Activated naive CD4-positive, alpha-beta T cell treated with anti-CD3 and anti-CD28 coated beads for 36 hours (primary cell): ENCODE measurements around the gene PET117. TPM values are rescaled to one million over a fixed set of nuclear protein-coding genes. Genes with fewer than 3 reads are reported as not detected.
"Not testable (repeated sequence)": the region's sequence is repeated elsewhere in the genome, so short reads cannot be mapped to it uniquely, and the experiment has no call there.

Experiments used
- CTCF ChIA-PET: fragments of 350-600 bp; sonication (Branson Sonifier 250); formaldehyde crosslinking; loops from one replicate; lab custom pipeline; 2021; ENCODE audit warnings: antibody characterized with exemption; lab: Charles Lee
- DNase-seq: peaks from one replicate; pipeline ENCODE4 v3.0.0-alpha.2; 2020
- H3K27ac Mint-ChIP-seq: one replicate; pipeline ENCODE4 v1.8.0; 2021; ENCODE audit warnings: mild to moderate bottlenecking, mixed read lengths
- H3K27me3 Mint-ChIP-seq: one replicate; pipeline ENCODE4 v1.8.0; 2021; ENCODE audit warnings: low read depth, mixed read lengths
- H3K36me3 Mint-ChIP-seq: one replicate; pipeline ENCODE4 v1.8.0; 2021; ENCODE audit warnings: low read depth, mixed read lengths
- H3K4me1 Mint-ChIP-seq: one replicate; pipeline ENCODE4 v1.8.0; 2021; ENCODE audit warnings: low read depth, mixed read lengths
- H3K4me3 Mint-ChIP-seq: one replicate; pipeline ENCODE4 v1.8.0; 2021; ENCODE audit warnings: mild to moderate bottlenecking, moderate library complexity, mixed read lengths
- H3K9me3 Mint-ChIP-seq: one replicate; pipeline ENCODE4 v1.8.0; 2021; ENCODE audit warnings: mixed read lengths
- intact Hi-C: fragments of 100-400 bp; cut with micrococcal nuclease; formaldehyde crosslinking; loops from one replicate; pipeline ENCODE4 v1.15.1; 2023
- total RNA-seq, 2 experiments: library from RNA; stranded (reverse); gene quantifications; one replicate each; pipeline ENCODE4 v1.2.3, GENCODE V29; 2021

Gene PET117
- total RNA-seq, 2 experiments from 2014 or later = 16.7 to 17.9 TPM

DNA sequence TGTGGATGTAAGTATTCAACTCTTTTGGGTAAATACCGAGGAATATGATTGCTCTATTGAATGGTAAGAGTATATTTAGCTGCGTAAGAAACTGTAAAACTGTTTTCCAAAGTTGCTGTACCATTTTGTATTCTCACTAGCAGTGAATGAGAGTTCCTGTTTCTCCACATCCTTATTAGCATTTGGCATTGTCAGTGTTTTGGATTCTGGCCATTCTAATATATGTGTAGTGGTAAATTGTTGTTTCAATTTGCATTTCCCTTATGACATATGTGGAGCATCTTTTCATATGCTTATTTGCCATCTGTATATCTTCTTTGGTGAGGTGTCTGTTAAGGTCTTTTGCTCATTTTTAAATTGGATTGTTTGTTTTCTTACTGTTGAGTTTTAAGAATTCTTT lies 29.3 kb upstream of the PET117 start:
- intact Hi-C loops = no loop called here
- Mint-ChIP-seq H3K27me3 (no peaks in the 10 kb centered on the region), H3K4me1 (no peaks in the 10 kb centered on the region), H3K27ac (no peak overlapping the region), H3K4me3 (no peak overlapping the region), H3K36me3 (no peaks in the 10 kb centered on the region), H3K9me3 (peaks cover 4% of the 10 kb centered on the region)
- no peak for DNase-seq
- CTCF ChIA-PET = no interaction called here

- H3K4me3 Mint-ChIP-seq, H3K9me3 Mint-ChIP-seq, CTCF ChIA-PET, intact Hi-C loops, H3K27me3 Mint-ChIP-seq, H3K27ac Mint-ChIP-seq, H3K36me3 Mint-ChIP-seq, H3K4me1 Mint-ChIP-seq: not testable (repeated sequence)
- peak; percentile 30 for DNase-seq
Observed at GRCh38 chr20:18128574-18128973, 9.1 kb upstream of the PET117 start.

- no peak for DNase-seq
- H3K27me3 Mint-ChIP-seq = peaks cover 3% of the 10 kb centered on the region
- peaks cover 10% of the 10 kb centered on the region for H3K4me1 Mint-ChIP-seq
- no peak overlapping the region for H3K4me3 Mint-ChIP-seq
- CTCF ChIA-PET = no interaction called here
- H3K9me3 Mint-ChIP-seq = peaks cover 3% of the 10 kb centered on the region
- H3K36me3 Mint-ChIP-seq = no peaks in the 10 kb centered on the region
- intact Hi-C loops = loop anchor here (10.0 kb wide), 3 partner anchors 568 to 1882 kb away; partner anchors contain the start of gene NAA20
- no peak overlapping the region for H3K27ac Mint-ChIP-seq
Observed at GRCh38 chr20:18132663-18133062, 5.0 kb upstream of the PET117 start.

GRCh38 chr20:18133962-18134361 lies 3.7 kb upstream of the PET117 start:
- DNase-seq = no peak
- H3K4me3 Mint-ChIP-seq = no peak overlapping the region
- peaks cover 2% of the 10 kb centered on the region for H3K36me3 Mint-ChIP-seq
- intact Hi-C loops = loop anchor here (10.0 kb wide), 3 partner anchors 569 to 1881 kb away; partner anchors contain the start of gene NAA20
- H3K9me3 Mint-ChIP-seq = no peaks in the 10 kb centered on the region
- H3K27me3 Mint-ChIP-seq = peaks cover 3% of the 10 kb centered on the region
- no peak overlapping the region for H3K27ac Mint-ChIP-seq
- H3K4me1 Mint-ChIP-seq = peaks cover 7% of the 10 kb centered on the region
- CTCF ChIA-PET = interaction anchor here (0.6 kb wide), 1 partner anchor 1660 kb away, joined by 3 read pairs; no protein-coding TSS in a partner anchor

GRCh38 chr20:18138266-18138582 lies 561 bp downstream of the PET117 start:
- H3K36me3 Mint-ChIP-seq = peaks cover 15% of the 10 kb centered on the region
- H3K4me1 Mint-ChIP-seq = peaks cover 31% of the 10 kb centered on the region
- H3K4me3 Mint-ChIP-seq = peak overlapping the region; percentile 75
- CTCF ChIA-PET = interaction anchor here (0.6 to 1.3 kb wide), 2 partner anchors 8 to 201 kb away, joined by 3 to 6 read pairs; no protein-coding TSS in a partner anchor
- intact Hi-C loops = loop anchor here (2.0 to 10.0 kb wide), 5 partner anchors 139 to 1877 kb away; partner anchors contain the start of genes KIF16B and NAA20
- H3K27me3 Mint-ChIP-seq = no peaks in the 10 kb centered on the region
- peak overlapping the region; percentile 73 for H3K27ac Mint-ChIP-seq
- H3K9me3 Mint-ChIP-seq = no peaks in the 10 kb centered on the region
- DNase-seq = no peak

GRCh38 chr20:18138639-18139583 lies 1.2 kb downstream of the PET117 start:
- CTCF ChIA-PET = interaction anchor here (1.3 kb wide), 1 partner anchor 8 kb away, joined by 6 read pairs; no protein-coding TSS in a partner anchor
- peaks cover 18% of the 10 kb centered on the region for H3K36me3 Mint-ChIP-seq
- H3K27ac Mint-ChIP-seq = peak overlapping the region; percentile 73
- intact Hi-C loops = loop anchor here (2.0 to 10.0 kb wide), 5 partner anchors 138 to 1876 kb away; partner anchors contain the start of genes KIF16B and NAA20
- peak overlapping the region; percentile 75 for H3K4me3 Mint-ChIP-seq
- H3K27me3 Mint-ChIP-seq = no peaks in the 10 kb centered on the region
- H3K9me3 Mint-ChIP-seq = no peaks in the 10 kb centered on the region
- DNase-seq = no peak
- H3K4me1 Mint-ChIP-seq = peaks cover 33% of the 10 kb centered on the region

DNA sequence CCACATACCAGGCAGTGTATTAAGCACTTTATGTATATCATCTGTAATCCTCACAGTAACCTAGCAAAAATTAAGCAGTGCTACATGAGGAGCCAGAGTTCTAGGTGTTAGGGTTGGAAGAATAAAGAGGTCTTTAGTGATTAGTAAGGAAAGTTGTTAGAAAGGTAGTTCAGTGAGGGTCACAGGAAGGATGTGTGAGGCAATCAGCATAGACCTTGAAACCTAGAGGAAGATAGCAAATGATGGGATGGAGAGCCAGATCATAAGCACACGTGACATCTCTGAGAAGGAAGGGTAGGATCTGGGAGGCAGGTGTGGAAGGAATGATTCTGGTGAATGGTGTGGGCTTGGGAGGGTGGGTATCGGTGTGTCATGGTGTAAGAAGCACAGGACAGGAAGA lies 2.2 kb downstream of the PET117 start:
- peak overlapping the region; percentile 14 for H3K27ac Mint-ChIP-seq

GRCh38 chr20:18144541-18145099 lies 7.0 kb downstream of the PET117 start:
- Mint-ChIP-seq H3K9me3 (no peaks in the 10 kb centered on the region), H3K36me3 (peaks cover 26% of the 10 kb centered on the region), H3K4me3 (no peak overlapping the region), H3K27ac (no peak overlapping the region), H3K4me1 (peaks cover 22% of the 10 kb centered on the region), H3K27me3 (no peaks in the 10 kb centered on the region)
- intact Hi-C loops = no loop called here
- DNase-seq = no peak
- CTCF ChIA-PET = interaction anchor here (0.6 kb wide), 1 partner anchor 58 kb away, joined by 6 read pairs; no protein-coding TSS in a partner anchor

More for the DNA sequence above, 2.2 kb downstream of the PET117 start:
- CTCF ChIA-PET = no interaction called here
- H3K4me3 Mint-ChIP-seq = peak overlapping the region; percentile 75
- intact Hi-C loops = loop anchor here (2.0 to 10.0 kb wide), 5 partner anchors 137 to 1875 kb away; partner anchors contain the start of genes KIF16B and NAA20
- H3K36me3 Mint-ChIP-seq = peaks cover 23% of the 10 kb centered on the region
- no peaks in the 10 kb centered on the region for H3K9me3 Mint-ChIP-seq
- no peak for DNase-seq
- no peaks in the 10 kb centered on the region for H3K27me3 Mint-ChIP-seq
- peaks cover 33% of the 10 kb centered on the region for H3K4me1 Mint-ChIP-seq

- CTCF ChIA-PET = no interaction called here
- no peak for DNase-seq
- intact Hi-C loops = no loop called here
- Mint-ChIP-seq H3K4me3 (no peak overlapping the region), H3K4me1 (no peaks in the 10 kb centered on the region), H3K36me3 (peaks cover 26% of the 10 kb centered on the region), H3K9me3 (no peaks in the 10 kb centered on the region), H3K27ac (no peak overlapping the region), H3K27me3 (no peaks in the 10 kb centered on the region)
Observed at GRCh38 chr20:18154342-18154741, 16.7 kb downstream of the PET117 start.

- intact Hi-C loops = no loop called here
- H3K27me3 Mint-ChIP-seq = no peaks in the 10 kb centered on the region
- no peak for DNase-seq
- no peak overlapping the region for H3K4me3 Mint-ChIP-seq
- H3K4me1 Mint-ChIP-seq = no peaks in the 10 kb centered on the region
- H3K9me3 Mint-ChIP-seq = no peaks in the 10 kb centered on the region
- no peak overlapping the region for H3K27ac Mint-ChIP-seq
- H3K36me3 Mint-ChIP-seq = peaks cover 18% of the 10 kb centered on the region
- CTCF ChIA-PET = no interaction called here
Observed at GRCh38 chr20:18156045-18156444, 18.4 kb downstream of the PET117 start.

DNA sequence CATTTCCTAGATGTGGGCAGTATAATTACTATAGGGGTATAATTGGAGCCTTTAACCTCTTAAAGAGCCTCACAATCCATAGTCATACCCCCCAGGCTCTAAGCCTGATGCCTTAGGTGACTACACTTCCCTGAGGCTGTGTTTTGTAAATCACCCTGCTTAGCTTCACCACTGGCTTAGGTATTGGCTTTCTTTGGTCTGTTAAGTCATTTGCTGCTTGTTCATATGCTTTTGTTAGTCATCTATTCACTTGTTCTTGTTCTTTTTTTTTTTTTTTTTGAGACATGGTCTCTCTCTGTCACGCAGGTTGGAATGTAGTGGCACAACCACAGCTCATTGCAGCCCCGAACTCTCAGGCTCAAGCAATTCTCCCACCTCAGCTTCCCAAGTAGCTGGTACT lies 26.7 kb downstream of the PET117 start:
- CTCF ChIA-PET = no interaction called here
- Mint-ChIP-seq H3K36me3 (peaks cover 38% of the 10 kb centered on the region), H3K27ac (no peak overlapping the region), H3K4me1 (peaks cover 46% of the 10 kb centered on the region), H3K9me3 (no peaks in the 10 kb centered on the region), H3K4me3 (no peak overlapping the region), H3K27me3 (no peaks in the 10 kb centered on the region)
- no peak for DNase-seq
- intact Hi-C loops = no loop called here

- Mint-ChIP-seq H3K36me3 (peaks cover 41% of the 10 kb centered on the region), H3K4me1 (peaks cover 49% of the 10 kb centered on the region), H3K27me3 (no peaks in the 10 kb centered on the region), H3K4me3 (no peak overlapping the region), H3K27ac (no peak overlapping the region), H3K9me3 (no peaks in the 10 kb centered on the region)
- CTCF ChIA-PET = interaction anchor here (0.6 kb wide), 1 partner anchor 8 kb away, joined by 5 read pairs; no protein-coding TSS in a partner anchor
- no peak for DNase-seq
- intact Hi-C loops = no loop called here
Observed at GRCh38 chr20:18165553-18165952, 27.9 kb downstream of the PET117 start.
